PC-3 (cell line): Measurements from ENCODE around the gene NDUFC2. TPM values are rescaled to one million over a fixed set of nuclear protein-coding genes. Genes with fewer than 3 reads are reported as not detected.
"Not testable (repeated sequence)": the region's sequence is repeated elsewhere in the genome, so short reads cannot be mapped to it uniquely, and the experiment has no call there.

Source experiments
- ATAC-seq: fragments of 200-7000 bp; cut with Tn5 transposase; 2 replicates; pipeline ENCODE4 v1.9.1; 2020; ENCODE audit warnings: mild to moderate bottlenecking, moderate library complexity
- BruUV-seq: library from RNA; stranded (reverse); fragments of 400-500 nt; replicated peaks from 2 replicates; lab custom pipeline; 2021; lab: Mats Ljungman, UMichigan
- CTCF ChIA-PET: fragments of 300-600 bp; sonication (Branson Sonifier 250); formaldehyde crosslinking; loops from one replicate; lab custom pipeline; 2022; ENCODE audit warnings: antibody characterized with exemption; lab: Charles Lee
- POLR2A ChIA-PET: fragments of 300-600 bp; sonication (Branson Sonifier 250); formaldehyde crosslinking; loops from one replicate; lab custom pipeline; 2022; ENCODE audit warnings: antibody characterized with exemption; ENCODE audit not compliant: unreplicated experiment; lab: Charles Lee
- DNase-seq: peaks from one replicate; pipeline ENCODE4 v3.0.0-alpha.2; 2015
- H2AFZ ChIP-seq: fragments of 300-600 bp; sonication (generic); 2 replicates; pipeline ENCODE4 v1.6.0; 2016; ENCODE audit warnings: antibody characterized with exemption, low read length
- H3F3A ChIP-seq: fragments of 300-600 bp; sonication (generic); one replicate; pipeline ENCODE4 v1.6.0; 2017; ENCODE audit warnings: antibody characterized with exemption, low read length, control low read depth, mild to moderate bottlenecking; ENCODE audit not compliant: unreplicated experiment
- H3K27ac ChIP-seq: fragments of 300-600 bp; sonication (generic); 2 replicates; pipeline ENCODE4 v1.5.1; 2016; ENCODE audit warnings: mild to moderate bottlenecking, low read length
- H3K27me3 ChIP-seq: fragments of 300-600 bp; sonication (generic); 2 replicates; pipeline ENCODE4 v1.6.1; 2016; ENCODE audit warnings: low read length, mixed read lengths
- H3K36me3 ChIP-seq: fragments of 300-600 bp; sonication (generic); 2 replicates; pipeline ENCODE4 v1.6.1; 2016; ENCODE audit warnings: low read depth, mixed run types, low read length, mixed read lengths
- H3K4me1 ChIP-seq: fragments of 300-600 bp; sonication (generic); 2 replicates; pipeline ENCODE4 v1.5.1; 2016; ENCODE audit warnings: low read length; ENCODE audit not compliant: insufficient read depth
- H3K4me2 ChIP-seq: fragments of 300-600 bp; sonication (generic); 2 replicates; pipeline ENCODE4 v1.6.0; 2016; ENCODE audit warnings: low read length
- H3K4me3 ChIP-seq: fragments of 300-600 bp; sonication (generic); 2 replicates; pipeline ENCODE4 v1.5.1; 2016; ENCODE audit warnings: mild to moderate bottlenecking, low read length, mixed read lengths
- H3K79me2 ChIP-seq: fragments of 300-600 bp; sonication (generic); 2 replicates; pipeline ENCODE4 v1.6.1; 2017; ENCODE audit warnings: low read length, mixed read lengths
- H3K9ac ChIP-seq: fragments of 300-600 bp; sonication (generic); 2 replicates; pipeline ENCODE4 v1.6.0; 2016; ENCODE audit warnings: mild to moderate bottlenecking, low read length
- H3K9me2 ChIP-seq: fragments of 300-600 bp; sonication (generic); replicated peaks from 2 replicates; pipeline ENCODE4 v1.6.1; 2016; ENCODE audit warnings: mixed run types, low read length, mixed read lengths
- H3K9me3 ChIP-seq: fragments of 300-600 bp; sonication (generic); 2 replicates; pipeline ENCODE4 v1.6.1; 2016; ENCODE audit warnings: low read length, mixed read lengths
- H4K20me1 ChIP-seq: fragments of 300-600 bp; sonication (generic); 2 replicates; pipeline ENCODE4 v1.6.1; 2016; ENCODE audit warnings: low read length, mixed read lengths
- CTCF ChIP-seq: fragments of 300-600 bp; sonication (generic); conservative IDR thresholded peaks from 2 replicates; pipeline ENCODE4 v1.5.1; 2017; ENCODE audit warnings: antibody characterized with exemption, low read depth, mild to moderate bottlenecking, low read length
- EZH2 ChIP-seq: fragments of 300-600 bp; sonication (generic); IDR thresholded peaks from one replicate; pipeline ENCODE4 v1.6.1; 2017; ENCODE audit warnings: antibody characterized with exemption, mild to moderate bottlenecking, low read length; ENCODE audit not compliant: unreplicated experiment
- EZH2phosphoT487 ChIP-seq: fragments of 300-600 bp; sonication (generic); IDR thresholded peaks from 2 replicates; pipeline ENCODE4 v1.6.1; 2018; ENCODE audit warnings: mild to moderate bottlenecking, antibody characterized with exemption, low read length, borderline replicate concordance
- intact Hi-C: fragments of 100-400 bp; cut with micrococcal nuclease; formaldehyde crosslinking; loops from 2 replicates; pipeline ENCODE4 v1.9.0; 2023
- total RNA-seq: library from RNA; depleted of rRNA; stranded (reverse); fragments of >200 nt; gene quantifications from 2 replicates; pipeline ENCODE4 v1.2.3, GENCODE V29; 2014

The NDUFC2 gene
- total RNA-seq, 1 experiment from 2014 or later: 304 TPM

DNA sequence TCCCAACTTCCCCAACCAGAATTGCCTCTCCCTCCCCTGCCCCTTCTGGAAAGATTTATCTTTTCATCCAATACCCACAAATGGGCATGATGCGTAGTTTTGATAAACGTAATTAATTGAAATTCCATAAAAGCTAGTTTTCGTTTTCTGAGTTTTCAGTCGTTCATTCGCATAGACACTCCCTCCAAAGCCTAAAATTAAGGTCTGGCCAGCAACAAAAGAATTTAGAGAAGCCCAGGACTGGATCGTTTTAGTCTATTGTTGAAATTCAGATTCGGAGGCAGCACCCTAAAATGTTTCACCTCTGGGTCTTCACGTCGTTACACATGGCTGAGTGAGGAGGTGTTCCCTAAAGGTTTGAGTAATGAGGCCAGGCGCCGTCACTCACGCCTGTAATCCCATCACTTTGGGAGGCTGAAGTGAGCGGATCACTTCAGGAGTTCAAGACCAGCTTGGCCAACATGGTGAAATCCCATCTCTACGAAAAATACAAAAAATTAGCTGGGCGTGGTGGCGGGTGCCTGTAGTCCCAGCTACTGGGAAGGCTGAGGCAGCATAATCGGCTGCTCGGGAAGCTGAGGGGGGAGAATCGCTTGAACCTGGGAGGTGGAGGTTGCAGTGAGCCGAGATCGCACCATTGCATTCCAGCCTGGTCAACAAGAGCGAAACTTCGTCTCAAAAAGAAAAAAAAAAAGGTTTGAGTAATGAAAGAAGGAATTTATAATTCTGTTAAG lies 589 bp upstream of the NDUFC2 start:
- Histone ChIP-seq H2AFZ (peak overlapping the region; percentile 96), H4K20me1 (peaks cover 29% of the 10 kb centered on the region), H3K79me2 (peaks cover 44% of the 10 kb centered on the region), H3K4me2 (peak overlapping the region; percentile 93), H3K36me3 (0 out of 2 replicates have a peak, but pooled peaks cover 4% of the 10 kb centered on the region), H3K27ac (no peak overlapping the region), H3K4me3 (peak overlapping the region; percentile 86), H3K9me3 (no peaks in the 10 kb centered on the region), H3F3A (no peaks in the 10 kb centered on the region), H3K27me3 (no peaks in the 10 kb centered on the region), H3K9ac (peak overlapping the region; percentile 93), H3K9me2 (no peaks in the 10 kb centered on the region), H3K4me1 (peaks cover 29% of the 10 kb centered on the region)
- BruUV-seq: TSS peak; percentile 100
- TF ChIP-seq EZH2phosphoT487: no peak
- no peak for TF ChIP-seq CTCF
- no peak for TF ChIP-seq EZH2
- ATAC-seq (peak; percentile 8), DNase-seq (no peak)
- ChIA-PET CTCF (no interaction called here), POLR2A (interaction anchor here (1.1 kb wide), 1 partner anchor 21 kb away, joined by 5 read pairs; no protein-coding TSS in a partner anchor)
- intact Hi-C loops: no loop called here

DNA sequence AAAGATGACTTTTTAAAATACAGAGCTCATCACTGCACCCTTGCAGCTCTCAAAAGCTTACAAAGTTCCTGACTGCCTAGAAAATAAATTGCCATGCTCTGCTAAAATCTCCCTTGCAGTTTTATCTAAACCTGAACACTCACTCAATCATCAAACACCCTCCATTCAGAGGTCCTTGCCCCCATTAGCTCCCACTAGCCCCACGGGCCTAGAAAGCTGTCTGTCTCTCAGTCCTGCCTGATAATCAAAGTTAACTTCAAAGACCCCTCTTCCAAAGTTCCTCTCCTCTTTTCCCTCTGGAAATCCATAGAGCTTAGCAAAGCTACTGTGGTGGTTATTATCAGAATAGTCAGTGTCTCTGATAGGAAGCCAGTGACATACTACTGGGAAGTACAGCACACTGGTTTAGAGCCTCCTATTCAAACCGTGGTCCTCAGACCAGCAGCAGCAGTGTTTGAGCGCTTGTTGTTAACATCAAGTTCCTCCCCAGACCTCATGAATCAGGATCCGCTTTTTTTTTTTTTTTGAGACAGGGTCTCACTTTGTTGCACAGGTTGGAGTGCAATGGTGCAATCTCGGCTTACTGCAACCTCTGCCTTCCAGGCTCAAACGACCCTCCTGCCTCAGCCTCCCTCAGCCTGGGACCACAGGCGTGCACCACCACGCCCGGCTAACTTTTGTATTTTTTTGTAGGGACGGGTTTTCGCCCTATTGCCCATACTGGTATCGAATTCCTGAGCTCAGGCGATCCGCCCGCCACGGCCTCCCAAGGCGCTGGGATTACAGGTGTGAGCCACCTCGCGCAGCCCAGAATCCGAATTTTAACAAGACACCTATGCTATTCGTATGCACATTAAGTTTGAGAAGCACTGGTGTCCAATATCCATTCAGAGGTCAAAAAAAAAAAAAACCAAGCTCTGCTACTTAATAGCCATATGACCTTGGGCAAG lies 1.2 kb downstream of the NDUFC2 start:
- intact Hi-C loops: no loop called here
- Histone ChIP-seq H3K36me3 (0 out of 2 replicates have a peak, but pooled peaks cover 4% of the 10 kb centered on the region), H3K27ac (no peak overlapping the region), H3K4me2 (peak overlapping the region; percentile 93), H3K9me2 (no peaks in the 10 kb centered on the region), H4K20me1 (peaks cover 36% of the 10 kb centered on the region), H3K4me3 (peak overlapping the region; percentile 86), H3K4me1 (peaks cover 33% of the 10 kb centered on the region), H3K9me3 (no peaks in the 10 kb centered on the region), H2AFZ (peak overlapping the region; percentile 96; the same call in 1 of the 2 replicates), H3F3A (no peaks in the 10 kb centered on the region), H3K9ac (peak overlapping the region; percentile 93), H3K27me3 (no peaks in the 10 kb centered on the region), H3K79me2 (peaks cover 62% of the 10 kb centered on the region)
- ChIA-PET POLR2A (interaction anchor here (0.5 to 0.6 kb wide), 3 partner anchors 71 to 486 kb away, joined by 3 to 10 read pairs (median 3); no protein-coding TSS in a partner anchor), CTCF (interaction anchor here (1.0 kb wide), 1 partner anchor 339 kb away, joined by 3 read pairs; the partner anchor contains the start of gene GAB2)
- DNase-seq (no peak), ATAC-seq (no peak)
- no TSS peak for BruUV-seq
- no peak for TF ChIP-seq EZH2phosphoT487
- TF ChIP-seq CTCF: no peak
- no peak for TF ChIP-seq EZH2

GRCh38 chr11:78077592-78077991 lies 2.1 kb downstream of the NDUFC2 start:
- Histone ChIP-seq H3K4me3 (peak overlapping the region; percentile 86), H3K4me2 (peak overlapping the region; percentile 93), H3K4me1 (peaks cover 33% of the 10 kb centered on the region), H3K79me2 (peaks cover 71% of the 10 kb centered on the region), H4K20me1 (peaks cover 36% of the 10 kb centered on the region)
- intact Hi-C loops, DNase-seq, CTCF ChIA-PET, ATAC-seq, H3K9me2 ChIP-seq, BruUV-seq, H2AFZ ChIP-seq, H3K9me3 ChIP-seq, H3K27me3 ChIP-seq, H3K9ac ChIP-seq, H3F3A ChIP-seq, H3K27ac ChIP-seq, H3K36me3 ChIP-seq: not testable (repeated sequence)
- POLR2A ChIA-PET: interaction anchor here (0.5 kb wide), 1 partner anchor 487 kb away, joined by 3 read pairs; no protein-coding TSS in a partner anchor
